GM12878 (cell line): ENCODE results near the gene PTEN. TPM values are rescaled to one million over a fixed set of nuclear protein-coding genes. Genes with fewer than 3 reads are reported as not detected.

Experiments used
- ATAC-seq: fragments of 200-7000 bp; cut with Tn5 transposase; 3 replicates; pipeline ENCODE4 v1.9.1; 2020; ENCODE audit warnings: mild to moderate bottlenecking, moderate library complexity
- BruUV-seq: library from RNA; stranded (reverse); fragments of 400-500 nt; replicated peaks from 2 replicates; lab custom pipeline; 2021; lab: Mats Ljungman, UMichigan
- CTCF ChIA-PET: fragments of 300-600 bp; sonication (Branson Sonifier 250); formaldehyde crosslinking; extraction: SDS; loops from one replicate; lab custom pipeline; 2021; ENCODE audit warnings: inconsistent platforms; lab: Yijun Ruan, JAX
- POLR2A ChIA-PET: fragments of 350-600 bp; formaldehyde crosslinking; extraction: SDS; loops from one replicate; lab custom pipeline; 2021; ENCODE audit warnings: inconsistent platforms; lab: Charles Lee
- RAD21 ChIA-PET: fragments of 300-600 bp; sonication (Branson Sonifier 250); formaldehyde crosslinking; loops from one replicate; lab custom pipeline; 2023; ENCODE audit warnings: antibody characterized with exemption; ENCODE audit not compliant: unreplicated experiment; lab: Charles Lee
- SMC1A ChIA-PET: fragments of 300-600 bp; sonication (Branson Sonifier 250); formaldehyde crosslinking; loops from one replicate; lab custom pipeline; 2023; ENCODE audit not compliant: unreplicated experiment, uncharacterized antibody; lab: Charles Lee
- DNase-seq: peaks from one replicate; pipeline ENCODE4 v3.0.0-alpha.2; 2011; ENCODE audit warnings: low read depth, low spot score
- FAIRE-seq: peaks from 3 replicates; lab custom pipeline; 2011; peaks lifted over from hg19 to GRCh38; lab: Jason Lieb, UNC
- H2AFZ ChIP-seq: 2 replicates; pipeline ENCODE4 v1.6.0; 2011; ENCODE audit warnings: low read depth, low read length, control low read depth; ENCODE audit not compliant: control insufficient read depth
- H3K27ac ChIP-seq: 2 replicates; pipeline ENCODE4 v1.5.1; 2011; ENCODE audit warnings: control low read depth; ENCODE audit not compliant: control insufficient read depth, insufficient read depth
- H3K27me3 ChIP-seq, 2 experiments: replicated peaks in 1 of 2; 2 replicates each; pipeline versions ENCODE4 v1.6.0 to v1.6.1; 2011; ENCODE audit warnings: low read length in 1 of 2; ENCODE audit not compliant: control insufficient read depth in 2 of 2, insufficient read depth in 2 of 2
- H3K36me3 ChIP-seq, 2 experiments: 2 replicates each; pipeline ENCODE4 v1.5.1; 2011; ENCODE audit warnings: low read length in 1 of 2; ENCODE audit not compliant: control insufficient read depth in 2 of 2, insufficient read depth in 2 of 2
- H3K4me1 ChIP-seq: 2 replicates; pipeline ENCODE4 v1.6.1; 2011; ENCODE audit warnings: mild to moderate bottlenecking, low read length, moderate library complexity, mixed read lengths; ENCODE audit not compliant: control insufficient read depth, insufficient read depth
- H3K4me2 ChIP-seq: 2 replicates; pipeline ENCODE4 v1.6.0; 2011; ENCODE audit warnings: control low read depth; ENCODE audit not compliant: control insufficient read depth, insufficient read depth
- H3K4me3 ChIP-seq: fragments of 200-600 bp; sonication (generic); 2 replicates; pipeline ENCODE4 v1.5.1; 2016
- H3K79me2 ChIP-seq: 2 replicates; pipeline ENCODE4 v1.6.0; 2011; ENCODE audit warnings: low read length; ENCODE audit not compliant: control insufficient read depth, insufficient read depth
- H3K9ac ChIP-seq: 2 replicates; pipeline ENCODE4 v1.8.0; 2011; ENCODE audit warnings: low read length, control low read depth, mixed read lengths; ENCODE audit not compliant: control insufficient read depth, insufficient read depth
- H3K9me3 ChIP-seq: replicated peaks from 3 replicates; pipeline ENCODE4 v1.5.1; 2011; ENCODE audit warnings: mild to moderate bottlenecking, low read length; ENCODE audit not compliant: control insufficient read depth, insufficient read depth
- H4K20me1 ChIP-seq: 2 replicates; pipeline ENCODE4 v1.6.0; 2011; ENCODE audit not compliant: control insufficient read depth, insufficient read depth
- BACH1 ChIP-seq: fragments of 450-650 bp; IDR thresholded peaks from 2 replicates; pipeline ENCODE4 v1.6.1; 2017; ENCODE audit warnings: mild to moderate bottlenecking, borderline replicate concordance
- BCL11A ChIP-seq: IDR thresholded peaks from 2 replicates; pipeline ENCODE4 v1.6.1; 2011; ENCODE audit warnings: low read depth, low read length
- CBX3 ChIP-seq: fragments of 200-600 bp; sonication (generic); IDR thresholded peaks from 2 replicates; pipeline ENCODE4 v1.6.1; 2016; ENCODE audit warnings: low read depth, borderline replicate concordance
- E2F4 ChIP-seq: IDR thresholded peaks from 2 replicates; pipeline ENCODE4 v1.6.1; 2012; ENCODE audit warnings: low read depth, low read length, improper control_type of control experiment
- FOXM1 ChIP-seq: IDR thresholded peaks from 2 replicates; pipeline ENCODE4 v1.6.1; 2012; ENCODE audit warnings: low read depth, mild to moderate bottlenecking, inconsistent platforms, low read length, moderate library complexity
- HDAC2 ChIP-seq: fragments of 200-600 bp; sonication (generic); IDR thresholded peaks from 2 replicates; pipeline ENCODE4 v1.6.1; 2017
- JUNB ChIP-seq: IDR thresholded peaks from 2 replicates; pipeline ENCODE4 v1.6.1; 2016; ENCODE audit warnings: antibody characterized with exemption, mild to moderate bottlenecking
- KAT2A ChIP-seq: conservative IDR thresholded peaks from 2 replicates; pipeline ENCODE4 v1.6.1; 2011; ENCODE audit warnings: low read depth, low read length; ENCODE audit not compliant: control insufficient read depth
- KLF5 ChIP-seq: fragments of 450-650 bp; IDR thresholded peaks from 2 replicates; pipeline ENCODE4 v1.6.1; 2014; ENCODE audit warnings: mild to moderate bottlenecking; ENCODE audit not compliant: partially characterized antibody
- LARP7 ChIP-seq: fragments of 450-650 bp; IDR thresholded peaks from 2 replicates; pipeline ENCODE4 v1.6.1; 2017; ENCODE audit warnings: mild to moderate bottlenecking
- MTA3 ChIP-seq: IDR thresholded peaks from 2 replicates; pipeline ENCODE4 v1.6.1; 2012; ENCODE audit warnings: low read length, inconsistent platforms, borderline replicate concordance
- MXI1 ChIP-seq: fragments of 150-350 bp; IDR thresholded peaks from 2 replicates; pipeline ENCODE4 v1.6.1; 2011; ENCODE audit warnings: low read depth, mild to moderate bottlenecking, inconsistent platforms, low read length, improper control_type of control experiment
- PAX5 ChIP-seq: IDR thresholded peaks from 2 replicates; pipeline ENCODE4 v1.6.1; 2011; ENCODE audit warnings: low read depth, low read length, borderline replicate concordance
- RCOR1 ChIP-seq: conservative IDR thresholded peaks from 2 replicates; pipeline ENCODE4 v1.6.1; 2012; ENCODE audit warnings: low read depth, low read length, improper control_type of control experiment
- SREBF1 ChIP-seq: IDR thresholded peaks from 2 replicates; pipeline ENCODE4 v1.6.1; 2012; ENCODE audit warnings: mild to moderate bottlenecking, low read length
- SREBF2 ChIP-seq: IDR thresholded peaks from 2 replicates; pipeline ENCODE4 v1.6.1; 2012; ENCODE audit warnings: mild to moderate bottlenecking, low read length
- SRF ChIP-seq, 2 experiments: IDR thresholded peaks; 2 replicates each; pipeline ENCODE4 v1.6.1; 2011; ENCODE audit warnings: low read depth in 2 of 2, low read length in 2 of 2, mild to moderate bottlenecking in 1 of 2, moderate library complexity in 1 of 2
- TBL1XR1 ChIP-seq: IDR thresholded peaks from 2 replicates; pipeline ENCODE4 v1.6.1; 2012; ENCODE audit warnings: low read depth, low read length, improper control_type of control experiment
- TCF7 ChIP-seq: IDR thresholded peaks from 2 replicates; pipeline ENCODE4 v1.6.1; 2014; ENCODE audit warnings: antibody characterized with exemption, borderline replicate concordance
- ZBTB40 ChIP-seq: fragments of 450-650 bp; IDR thresholded peaks from 2 replicates; pipeline ENCODE4 v1.6.1; 2016; ENCODE audit warnings: mild to moderate bottlenecking, moderate library complexity, borderline replicate concordance
- ZNF622 ChIP-seq: fragments of 450-650 bp; IDR thresholded peaks from 2 replicates; pipeline ENCODE4 v1.6.1; 2017; ENCODE audit warnings: mild to moderate bottlenecking, inconsistent platforms
- WGBS: methylation state at CpG from one replicate; pipeline ENCODE4 v1.1.6; 2016; ENCODE audit warnings: low lambda C conversion rate; ENCODE audit not compliant: insufficient replicate concordance, insufficient coverage; ENCODE audit errors: missing lambda C conversion rate; 5-methylcytosine and 5-hydroxymethylcytosine counted together
- in situ Hi-C: fragments of 300-500 bp; cut with MboI; formaldehyde crosslinking; loops from 9 replicates; pipeline ENCODE4 v1.14.3; 2018; ENCODE audit warnings: mixed read lengths
- intact Hi-C: fragments of 100-400 bp; cut with micrococcal nuclease; formaldehyde crosslinking; loops from one replicate; pipeline ENCODE4 v1.14.2; 2022; ENCODE audit not compliant: unreplicated experiment
- polyA plus RNA-seq, 11 experiments: library from polyadenylated mRNA; depleted of rRNA in 4 of 11; unstranded in 6 of 11; stranded (reverse) in 5 of 11; fragments of >200 nt; fragmentation: Nextera tagmentation in 4 of 11; fragmentation: Illumina TruSeq in 1 of 11; extraction: Ambion mirVana in 4 of 11; extraction: Trizol in 1 of 11; gene quantifications; 1 replicate in 1 of 11; 2 replicates in 10 of 11; pipeline versions ENCODE4 v1.2.1 to v1.2.3, GENCODE V29; 2011 to 2016; ENCODE audit warnings: inconsistent platforms in 2 of 11, missing spikeins in 2 of 11, low read depth in 1 of 11
- total RNA-seq, 4 experiments: library from RNA; depleted of rRNA in 3 of 4; stranded (reverse); fragments of >200 nt in 3 of 4; fragmentation: Illumina TruSeq in 1 of 4; extraction: Trizol in 1 of 4; gene quantifications; 2 replicates each; pipeline versions ENCODE4 v1.2.1 to v1.2.3, GENCODE V29; 2013 to 2021

Gene PTEN
- total and polyA plus RNA-seq, 10 of the 15 experiments (the other 5 are each of a cell fraction or from before 2014, with no cell fraction given): 26.1 to 175 (median 58.1) TPM

GRCh38 chr10:87895430-87895829 lies 32.0 kb downstream of the PTEN start (continued):
- TF ChIP-seq ZBTB40: no peak
- no peak for TF ChIP-seq PAX5
- no peak for TF ChIP-seq ZNF622
- no peak for TF ChIP-seq MXI1
- TF ChIP-seq SREBF2: no peak
- no peak for TF ChIP-seq HDAC2

- POLR2A ChIA-PET: no interaction called here
- no peak overlapping the region for H3K9ac ChIP-seq
- no peaks in the 10 kb centered on the region for H3K27me3 ChIP-seq
- H3K4me3 ChIP-seq: no peak overlapping the region
- no peaks in the 10 kb centered on the region for H4K20me1 ChIP-seq
- peaks cover 0 to 24% of the 10 kb centered on the region in 2 experiments; a peak in 2 of 4 replicates for H3K36me3 ChIP-seq
- SMC1A ChIA-PET: interaction anchor here (0.8 to 2.1 kb wide), 4 partner anchors 22 to 494 kb away, joined by 3 to 5 read pairs (median 3); no protein-coding TSS in a partner anchor
- H3K9me3 ChIP-seq: peaks cover 13% of the 10 kb centered on the region
- H3K79me2 ChIP-seq: peaks cover 76% of the 10 kb centered on the region
- CTCF ChIA-PET: interaction anchor here (0.8 kb wide), 1 partner anchor 490 kb away, joined by 3 read pairs; no protein-coding TSS in a partner anchor
- no peak overlapping the region for H3K4me2 ChIP-seq
- H2AFZ ChIP-seq: no peak overlapping the region
- 98% methylated on average over 2 of the region's 2 CpGs for WGBS
- no peak overlapping the region for H3K27ac ChIP-seq
- no peak for ATAC-seq
- peaks cover 6% of the 10 kb centered on the region for H3K4me1 ChIP-seq
- intact Hi-C loops: no loop called here
- no peak for FAIRE-seq
- no peak for DNase-seq
- in situ Hi-C loops: no loop called here
- BruUV-seq: no TSS peak
- RAD21 ChIA-PET: no interaction called here
- TF ChIP-seq FOXM1 (no peak), LARP7 (no peak), E2F4 (no peak), MXI1 (no peak), MTA3 (no peak), BCL11A (no peak), CBX3 (no peak), TCF7 (no peak), BACH1 (no peak), JUNB (no peak), SRF (IDR thresholded peaks at IDR 0.05; ENCODE audit: low read depth in 2 of 2, low read length in 2 of 2) (no peak), KAT2A (no peak), ZNF622 (no peak), SREBF1 (no peak), PAX5 (no peak), RCOR1 (no peak), TBL1XR1 (no peak), KLF5 (no peak)
Observed at GRCh38 chr10:87896216-87896615, 32.8 kb downstream of the PTEN start.
